Measurements from ENCODE around the gene FAM186B.

FAM186B gene

GRCh38 chr12:49567611-49568441 lies 37.6 kb downstream of the FAM186B start, which contains the start of gene MCRS1:
TSS of gene MCRS1 (minus strand) at chr12:49568142. CDS start at chr12:49566731, 1,411 bp downstream.
- DNase-seq: peak; percentile 89

GRCh38 chr12:49567302-49567610 lies 38.2 kb downstream of the FAM186B start:
- DNase-seq: no peak

GRCh38 chr12:49566361-49566760 lies 39.1 kb downstream of the FAM186B start:
- no peak for DNase-seq

GRCh38 chr12:49565406-49566265 lies 39.8 kb downstream of the FAM186B start:
- no peak for DNase-seq

GRCh38 chr12:49564686-49565405 lies 40.6 kb downstream of the FAM186B start:
- DNase-seq: no peak

- DNase-seq: no peak
These were observed 41.3 kb downstream of the FAM186B start for GRCh38 chr12:49563951-49564685.

- no peak for DNase-seq
These were observed 42.6 kb downstream of the FAM186B start for GRCh38 chr12:49562831-49563230.

GRCh38 chr12:49562233-49562632 lies 43.2 kb downstream of the FAM186B start:
- no peak for DNase-seq

- DNase-seq: no peak
These were observed 44.7 kb downstream of the FAM186B start for GRCh38 chr12:49560695-49561094.

- DNase-seq: no peak
These were observed 46.3 kb downstream of the FAM186B start for GRCh38 chr12:49559011-49559675.

GRCh38 chr12:49558526-49558925 lies 46.9 kb downstream of the FAM186B start:
- DNase-seq: no peak

GRCh38 chr12:49557917-49558215 lies 47.6 kb downstream of the FAM186B start:
- no peak for DNase-seq

- DNase-seq: no peak
These were observed 48.1 kb downstream of the FAM186B start for GRCh38 chr12:49557187-49557916.

GRCh38 chr12:49556391-49557186 lies 48.9 kb downstream of the FAM186B start:
- no peak for DNase-seq

- no peak for DNase-seq
These were observed 49.6 kb downstream of the FAM186B start for GRCh38 chr12:49555631-49556390.

- no peak for DNase-seq
These were observed 51.2 kb downstream of the FAM186B start for GRCh38 chr12:49554266-49554665.

GRCh38 chr12:49553512-49554088 lies 51.8 kb downstream of the FAM186B start:
- peak; percentile 39 for DNase-seq

GRCh38 chr12:49552899-49553298 lies 52.5 kb downstream of the FAM186B start:
- no peak for DNase-seq

- DNase-seq: no peak
These were observed 53.0 kb downstream of the FAM186B start for GRCh38 chr12:49552425-49552824.

Data from central memory CD4-positive, alpha-beta T cell (primary cell).